Non-pigmented ciliary epithelial cell (primary cell): ENCODE measurements around the gene MEPE.
A peak's percentile ranks its signal among the peaks of the same experiment; 100 is the strongest.

Experiments used
- DNase-seq: peaks from one replicate; pipeline ENCODE4 v3.0.0-alpha.2; 2010; ENCODE audit warnings: low read depth

Gene MEPE, protein sequence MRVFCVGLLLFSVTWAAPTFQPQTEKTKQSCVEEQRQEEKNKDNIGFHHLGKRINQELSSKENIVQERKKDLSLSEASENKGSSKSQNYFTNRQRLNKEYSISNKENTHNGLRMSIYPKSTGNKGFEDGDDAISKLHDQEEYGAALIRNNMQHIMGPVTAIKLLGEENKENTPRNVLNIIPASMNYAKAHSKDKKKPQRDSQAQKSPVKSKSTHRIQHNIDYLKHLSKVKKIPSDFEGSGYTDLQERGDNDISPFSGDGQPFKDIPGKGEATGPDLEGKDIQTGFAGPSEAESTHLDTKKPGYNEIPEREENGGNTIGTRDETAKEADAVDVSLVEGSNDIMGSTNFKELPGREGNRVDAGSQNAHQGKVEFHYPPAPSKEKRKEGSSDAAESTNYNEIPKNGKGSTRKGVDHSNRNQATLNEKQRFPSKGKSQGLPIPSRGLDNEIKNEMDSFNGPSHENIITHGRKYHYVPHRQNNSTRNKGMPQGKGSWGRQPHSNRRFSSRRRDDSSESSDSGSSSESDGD

DNA sequence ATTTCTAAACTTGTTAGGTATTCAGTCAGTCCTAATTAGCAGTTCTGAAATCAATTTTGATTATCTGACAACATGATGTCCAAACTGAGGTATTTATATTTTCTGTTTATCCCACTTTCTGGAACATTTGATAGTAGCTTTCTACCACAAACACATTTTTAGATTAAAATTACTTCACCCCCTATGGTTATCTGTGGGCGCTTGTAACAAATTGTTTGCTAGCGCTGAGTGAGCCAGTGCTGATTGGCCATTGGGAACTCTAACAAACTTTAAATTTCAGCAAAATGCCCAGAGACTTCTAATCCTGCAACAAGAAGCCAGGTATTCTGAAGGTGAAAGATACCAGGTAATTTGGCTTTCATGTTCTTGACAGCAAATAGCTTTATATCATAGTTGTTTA, at the start of gene MEPE:
Gene MEPE, plus strand, starts transcription at position 301 of the 400 bp plus-strand sequence. CDS start 1,746 bp downstream, outside the sequence.
- DNase-seq = no peak

DNA sequence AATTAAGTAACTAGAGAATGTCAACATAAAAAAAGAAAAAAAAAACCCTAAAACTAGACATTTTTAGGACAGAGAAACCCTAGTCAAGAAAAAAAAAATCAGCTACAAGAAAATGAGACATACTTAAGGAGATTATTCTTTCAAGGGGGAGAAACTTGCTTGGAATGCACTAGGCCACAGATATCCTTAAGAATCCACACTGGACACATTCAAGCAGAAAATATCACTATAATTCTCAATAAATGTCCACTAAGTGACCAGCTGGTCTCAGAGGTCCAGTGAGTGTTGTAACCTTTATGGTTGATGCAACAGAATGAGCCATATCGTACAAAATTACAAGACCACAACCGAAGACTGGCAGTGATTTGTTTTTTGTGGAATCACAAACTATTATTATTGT, 49.0 kb upstream of the MEPE start:
- DNase-seq = peak; percentile 13

DNA sequence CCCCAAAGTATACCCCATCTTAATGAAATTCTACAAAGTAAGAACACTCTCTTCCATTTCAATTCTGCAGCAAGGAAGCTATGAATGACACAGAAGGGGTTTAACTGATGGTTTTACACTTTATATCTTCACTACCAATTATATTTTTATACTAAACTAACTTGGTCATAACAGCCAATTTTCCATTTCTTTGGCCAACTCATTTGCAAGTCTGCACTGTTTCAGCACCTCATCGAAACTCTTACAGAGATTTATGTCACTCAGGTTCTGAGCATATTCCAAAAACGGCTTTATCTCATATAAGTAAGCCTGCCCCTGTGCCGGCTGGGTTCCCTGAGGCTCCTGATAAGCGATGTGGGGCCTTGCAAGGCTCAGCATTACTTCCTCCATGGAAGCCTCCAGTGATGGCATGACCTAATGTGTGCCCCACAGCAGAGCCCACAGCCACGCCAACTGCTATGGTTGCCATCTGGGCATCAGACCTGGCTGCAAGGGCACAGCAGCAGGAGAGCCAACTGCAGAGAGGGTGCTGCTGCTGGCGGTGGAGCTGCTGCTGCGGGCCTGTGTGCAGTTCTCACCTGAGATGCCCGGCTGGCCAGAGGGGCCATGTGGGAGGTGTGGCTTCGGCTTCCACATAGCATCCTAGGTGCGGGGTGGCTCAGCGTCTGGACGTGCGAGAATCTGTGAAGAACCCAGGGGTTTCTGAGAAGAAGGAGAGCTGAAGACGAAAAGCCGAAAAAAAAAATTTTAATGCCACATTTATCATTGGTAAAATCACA, 46.8 kb upstream of the MEPE start:
- no peak for DNase-seq

DNA sequence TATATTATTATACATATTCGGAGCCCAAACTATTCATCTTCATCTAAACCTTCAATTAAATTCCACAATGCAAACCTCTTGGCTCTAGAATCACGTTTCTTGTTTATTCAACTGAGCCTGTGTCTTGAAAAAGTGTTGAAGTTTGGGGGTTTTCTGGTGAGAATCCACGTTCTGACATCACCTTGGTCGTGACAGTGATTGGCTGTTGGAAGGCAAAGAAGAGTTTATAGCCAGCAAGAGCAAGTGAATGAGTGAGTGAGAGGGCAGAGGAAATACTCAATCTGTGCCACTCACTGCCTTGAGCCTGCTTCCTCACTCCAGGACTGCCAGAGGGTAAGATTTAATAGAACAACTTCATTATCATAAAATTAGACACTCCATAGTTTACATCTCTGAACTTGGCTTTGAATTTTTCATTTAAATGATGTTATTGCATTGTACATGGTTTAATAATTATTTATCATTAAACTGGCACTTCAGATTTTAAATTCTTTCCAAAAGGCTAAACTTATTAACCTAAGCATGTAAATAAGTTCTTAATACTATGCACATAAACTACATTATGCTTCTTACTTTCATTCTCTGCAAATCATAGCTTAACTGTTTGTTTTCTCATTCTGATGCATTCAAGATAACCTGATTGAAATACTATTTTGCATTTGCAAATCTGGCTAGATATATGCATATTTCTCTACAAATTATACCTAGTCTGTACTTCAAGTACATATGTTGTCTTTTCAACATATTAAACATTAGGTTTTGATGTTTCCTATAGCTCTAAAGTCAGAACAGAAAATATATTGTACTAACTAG, 33.3 kb upstream of the MEPE start, which contains the start of gene IBSP:
Gene IBSP, plus strand, starts transcription at position 254 of the 813 bp plus-strand sequence. CDS start 2,808 bp downstream, outside the sequence.
- DNase-seq = no peak

DNA sequence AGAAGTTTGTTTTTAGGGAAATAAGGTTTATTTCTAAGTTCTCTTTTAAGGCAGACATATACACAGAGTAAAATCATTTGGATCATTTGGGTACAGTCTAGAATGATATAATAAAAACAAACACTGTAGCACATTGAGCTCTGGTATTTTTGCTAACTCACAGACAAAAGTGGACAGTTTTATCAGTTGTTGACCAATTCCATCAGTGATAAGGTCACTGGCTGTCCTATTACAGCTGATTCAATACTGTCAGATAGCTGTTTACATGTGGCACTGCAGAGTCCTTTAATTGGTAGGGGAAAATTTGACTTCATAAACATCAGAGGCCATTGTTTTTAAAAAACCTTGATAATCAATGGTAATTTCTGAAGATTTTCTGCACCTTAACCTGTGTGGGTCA, 29.9 kb upstream of the MEPE start:
- DNase-seq = no peak

DNA sequence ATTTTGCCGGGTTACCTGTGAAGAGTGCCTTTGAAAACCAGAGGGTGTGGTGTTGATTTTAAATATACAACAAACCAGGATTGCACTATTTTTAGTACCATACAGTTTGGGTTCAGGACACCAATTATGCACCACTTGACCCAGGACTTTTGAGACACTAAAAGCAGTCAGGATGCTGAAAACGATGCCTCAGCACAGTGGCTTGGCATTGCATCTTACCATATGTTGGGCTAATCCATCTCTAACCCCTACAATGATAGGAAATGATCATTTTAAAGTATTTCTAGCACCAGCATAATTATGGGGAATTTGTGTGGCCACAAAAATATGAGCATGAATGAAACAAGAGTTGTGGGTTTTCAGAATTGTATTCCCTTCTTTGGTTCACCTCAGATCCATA, 29.3 kb upstream of the MEPE start:
- DNase-seq = no peak

DNA sequence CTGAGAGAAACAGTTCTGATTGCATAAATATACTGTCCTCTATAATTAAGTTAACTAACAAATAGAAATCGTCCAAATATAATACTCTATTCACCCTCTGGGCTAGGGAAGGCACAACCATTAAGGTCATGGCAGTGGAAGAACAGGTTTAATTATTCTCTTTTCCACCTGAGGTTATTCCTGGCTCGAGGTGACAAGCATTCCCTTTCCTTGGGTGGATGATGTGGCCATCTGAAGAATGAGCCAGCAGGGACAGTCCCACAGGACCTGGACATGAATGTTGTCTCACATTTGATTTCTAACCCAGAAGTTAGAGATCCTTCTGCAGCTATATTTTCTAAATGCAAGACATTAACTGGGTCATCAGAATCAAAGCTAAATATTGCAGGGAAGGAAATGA, 27.9 kb upstream of the MEPE start:
- DNase-seq = no peak

DNA sequence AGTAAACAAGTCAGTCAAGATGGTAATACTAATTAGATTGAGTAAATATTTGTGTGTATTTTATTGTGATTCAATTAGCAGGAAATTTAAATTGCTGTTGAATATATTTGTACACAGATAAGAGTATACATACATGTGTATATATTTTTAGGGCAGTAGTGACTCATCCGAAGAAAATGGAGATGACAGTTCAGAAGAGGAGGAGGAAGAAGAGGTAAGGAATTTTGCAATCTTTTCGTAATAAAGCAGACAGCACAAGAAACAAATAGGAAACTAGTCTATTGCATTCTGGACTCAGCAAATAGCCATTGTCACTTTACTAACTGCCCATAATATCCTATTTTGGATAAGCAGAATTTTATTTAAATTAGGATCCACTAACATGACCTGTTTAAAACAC, 26.8 kb upstream of the MEPE start:
- peak; percentile 26 for DNase-seq

DNA sequence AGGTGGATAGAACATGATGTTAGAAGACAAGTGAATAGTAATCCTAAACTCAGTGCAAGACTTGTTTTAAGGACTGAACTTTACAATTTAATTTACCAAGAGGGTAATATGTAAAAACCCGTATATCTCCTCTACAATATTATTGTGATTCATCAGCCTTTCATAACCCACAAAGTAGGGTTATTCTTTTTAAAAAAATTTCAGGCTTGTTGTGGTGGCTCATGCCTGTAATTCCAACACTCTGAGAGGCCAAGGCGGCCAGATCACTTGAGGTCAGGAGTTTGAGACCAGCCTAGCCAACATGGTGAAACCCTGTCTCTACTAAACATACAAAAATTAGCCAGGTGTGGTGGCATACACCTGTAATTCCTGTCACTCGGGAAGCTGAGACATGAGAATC, 26.2 kb upstream of the MEPE start:
- DNase-seq = peak; percentile 31

DNA sequence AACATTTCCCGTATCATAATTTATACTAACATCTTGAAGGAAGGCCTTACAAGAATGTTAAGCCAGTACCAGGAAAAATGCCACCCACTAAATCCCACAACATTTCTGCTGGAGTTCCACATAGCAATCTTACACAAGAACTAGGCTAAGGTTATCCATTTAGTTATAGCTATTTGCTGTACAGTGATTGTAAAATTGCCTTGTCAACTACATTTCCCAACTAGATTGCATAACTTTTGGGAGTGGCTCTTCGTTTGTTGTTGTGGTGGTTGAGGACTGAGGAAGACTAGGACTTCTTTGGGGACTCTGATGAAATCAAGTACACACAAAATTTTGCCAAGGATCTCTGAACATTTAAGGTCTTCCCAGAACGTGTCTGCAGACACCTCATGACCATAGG, 25.4 kb upstream of the MEPE start:
- no peak for DNase-seq

DNA sequence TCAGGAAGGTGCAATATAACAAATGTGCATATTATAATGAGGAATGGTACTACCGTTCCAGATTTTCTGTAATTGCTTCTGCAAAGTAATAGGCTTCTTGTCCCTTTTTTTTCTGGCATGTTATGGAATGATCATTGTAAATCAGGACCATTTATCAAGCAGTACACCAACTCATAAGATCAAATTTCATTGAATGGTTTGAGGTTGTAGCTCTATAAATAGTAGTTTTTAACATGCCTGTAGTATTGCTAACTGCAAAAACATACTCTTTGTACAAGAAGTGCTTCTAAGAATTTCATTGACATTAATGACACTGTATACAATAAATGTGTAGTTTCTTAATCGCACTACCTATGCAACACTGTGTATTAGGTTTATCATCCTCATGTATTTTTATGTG, 20.8 kb upstream of the MEPE start:
- DNase-seq = no peak

DNA sequence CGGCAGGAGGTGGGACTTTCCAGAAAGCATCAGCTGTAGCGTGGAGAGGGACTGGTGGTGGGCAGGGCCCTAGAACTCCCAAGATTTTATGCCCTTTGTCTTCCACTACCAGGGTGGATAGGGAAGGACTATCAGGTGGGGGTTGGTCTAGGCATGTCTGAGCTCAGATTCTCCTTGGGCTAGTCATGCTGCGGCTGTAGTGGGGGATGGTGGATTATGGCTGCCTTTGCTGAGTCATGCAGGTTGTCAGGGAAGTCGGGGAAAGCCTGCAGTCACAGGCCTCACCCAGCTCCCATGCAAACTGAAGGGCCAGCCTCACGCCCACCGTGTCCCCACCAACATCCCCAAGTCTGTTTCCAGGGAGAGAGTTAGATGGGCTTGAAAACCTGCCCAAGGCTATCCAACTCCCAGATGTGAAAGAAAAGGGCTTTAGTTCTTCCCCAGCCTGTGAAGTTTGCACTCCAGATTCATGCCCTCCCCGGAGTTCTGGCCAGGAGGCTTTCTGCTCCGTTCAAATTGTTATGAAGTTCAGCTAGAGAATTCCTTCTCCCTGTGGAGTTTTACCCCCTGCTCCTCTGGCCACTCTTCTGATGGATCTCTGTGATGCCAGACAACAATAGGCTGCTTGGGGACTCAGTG, 13.4 kb upstream of the MEPE start:
- peak; percentile 82 for DNase-seq

DNA sequence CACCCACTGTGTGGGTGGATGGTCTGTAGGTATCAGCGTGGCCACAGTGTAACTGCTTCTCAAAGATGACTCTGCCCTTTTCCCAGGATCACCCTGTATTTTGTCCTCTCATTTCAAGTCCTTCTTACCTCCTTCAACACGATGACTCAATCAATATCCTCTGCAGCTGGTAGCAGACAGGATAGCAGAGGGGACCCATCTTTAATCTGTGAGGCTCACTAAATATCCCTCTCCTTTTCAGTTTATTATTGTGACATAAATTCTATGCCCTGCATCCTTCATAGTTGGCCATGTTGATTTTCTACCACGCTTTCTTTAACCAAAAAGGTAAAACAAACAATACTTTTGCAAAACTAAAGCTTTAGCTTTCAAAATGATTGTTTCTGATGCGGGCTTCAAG, 9.6 kb upstream of the MEPE start:
- no peak for DNase-seq

DNA sequence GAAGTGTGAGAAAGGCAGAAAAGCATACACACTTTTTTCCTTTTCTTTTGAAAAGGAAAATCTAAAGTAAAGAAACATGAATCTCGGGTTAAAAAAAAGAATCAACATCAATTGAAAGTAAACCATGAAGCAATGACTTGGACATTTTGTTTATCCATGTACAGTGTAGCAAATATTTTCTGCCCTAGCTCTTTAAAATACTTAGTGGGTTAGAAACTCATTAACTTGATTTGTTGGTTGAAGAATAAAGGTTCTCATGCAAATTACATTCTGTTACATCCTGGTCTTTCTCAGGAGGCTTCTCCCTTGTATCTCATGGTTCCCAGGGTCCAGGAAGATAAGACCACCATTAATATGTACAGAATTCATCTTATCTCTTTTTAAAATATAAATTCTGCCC, 9.0 kb upstream of the MEPE start:
- DNase-seq = no peak

DNA sequence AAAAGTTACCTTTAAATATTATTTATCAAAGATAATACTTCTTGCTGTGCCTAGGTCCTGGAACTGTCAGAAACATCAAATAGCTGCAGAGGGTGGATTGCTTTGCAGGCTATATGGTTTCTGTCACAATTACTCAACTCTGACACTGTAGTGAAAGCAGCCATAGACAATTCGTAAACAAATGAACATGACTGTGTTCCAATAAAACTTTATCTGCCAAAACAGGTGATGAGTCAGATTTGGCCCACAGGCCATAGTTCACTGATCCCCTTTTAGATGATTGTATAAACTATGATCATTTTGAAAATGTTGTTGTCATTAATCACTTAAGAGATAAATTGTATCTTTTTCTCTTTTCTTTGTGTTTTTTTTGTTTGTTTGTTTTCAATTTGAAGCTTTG, 8.4 kb upstream of the MEPE start:
- DNase-seq = no peak

DNA sequence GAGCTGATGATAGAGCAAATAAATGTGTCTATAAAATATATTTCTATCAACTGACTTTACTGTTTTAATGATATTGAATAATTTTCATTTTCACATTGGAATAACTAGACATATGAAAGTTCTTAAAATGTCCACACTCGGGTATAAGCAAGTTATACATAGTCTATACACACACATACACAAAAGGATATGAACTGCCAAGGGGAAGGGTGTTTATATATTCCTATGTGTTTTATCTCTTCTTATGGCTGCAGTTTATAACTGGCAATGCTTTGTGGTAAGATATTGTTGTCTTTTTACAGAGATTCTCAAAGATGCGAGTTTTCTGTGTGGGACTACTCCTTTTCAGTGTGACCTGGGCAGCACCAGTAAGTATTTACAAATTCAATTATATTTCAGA, 1.6 kb downstream of the MEPE start:
- no peak for DNase-seq

DNA sequence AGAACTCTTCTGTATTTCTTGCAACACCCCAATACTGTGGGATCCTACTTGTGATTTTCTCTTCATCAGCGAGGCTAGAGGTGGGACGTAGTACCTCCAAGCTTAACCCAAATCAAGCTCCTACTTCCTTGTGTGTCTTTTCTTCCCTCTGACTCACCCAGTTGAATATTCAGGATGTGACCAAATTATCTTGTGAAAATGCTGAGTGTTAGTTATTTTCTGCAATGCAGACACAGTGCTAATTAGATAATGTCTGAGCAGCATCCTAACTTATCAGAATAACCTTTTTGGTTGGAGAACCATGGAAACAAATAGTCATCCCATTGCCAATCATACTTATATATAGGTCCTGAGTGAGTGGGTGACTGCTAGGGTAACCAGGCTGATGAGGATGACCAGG, 2.4 kb downstream of the MEPE start:
- no peak for DNase-seq

DNA sequence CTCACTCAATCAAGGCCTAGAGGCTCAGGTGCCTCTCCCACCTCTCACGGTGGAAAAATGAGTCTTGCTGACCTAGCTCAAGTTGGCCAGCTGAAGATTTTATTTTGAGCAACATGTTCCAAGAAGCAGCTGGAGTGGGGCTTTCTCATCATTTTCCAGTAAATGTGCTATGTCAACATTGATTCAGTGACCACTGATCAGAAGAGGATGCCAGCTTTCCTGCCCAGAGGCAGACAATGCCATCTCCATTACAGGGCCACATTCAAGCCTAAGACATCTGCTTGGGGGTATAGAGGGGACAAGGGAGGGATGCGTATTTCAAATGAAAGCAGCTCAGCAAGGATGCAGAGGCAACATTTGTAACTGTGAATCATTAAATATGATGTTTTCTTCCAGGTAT, 3.0 kb downstream of the MEPE start:
- DNase-seq = no peak

DNA sequence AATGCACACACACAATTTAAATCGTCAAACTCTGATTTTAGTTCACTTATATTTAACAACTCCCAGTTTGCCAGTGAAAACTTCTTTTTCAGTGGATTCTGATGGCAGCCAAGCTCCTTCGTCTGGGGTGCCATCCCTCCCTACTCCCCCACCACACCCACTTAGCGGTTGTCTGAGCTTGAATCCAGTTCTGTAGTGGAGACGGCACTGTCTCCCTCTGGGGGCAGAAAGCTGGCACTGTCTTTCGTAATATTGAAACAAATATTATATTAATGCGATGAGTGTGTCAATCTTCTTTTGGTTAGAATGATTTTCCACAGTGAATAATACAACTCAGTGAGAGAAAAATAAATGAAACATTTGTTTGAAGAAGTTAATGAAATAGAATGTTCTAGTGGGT, 5.4 kb downstream of the MEPE start:
- no peak for DNase-seq

DNA sequence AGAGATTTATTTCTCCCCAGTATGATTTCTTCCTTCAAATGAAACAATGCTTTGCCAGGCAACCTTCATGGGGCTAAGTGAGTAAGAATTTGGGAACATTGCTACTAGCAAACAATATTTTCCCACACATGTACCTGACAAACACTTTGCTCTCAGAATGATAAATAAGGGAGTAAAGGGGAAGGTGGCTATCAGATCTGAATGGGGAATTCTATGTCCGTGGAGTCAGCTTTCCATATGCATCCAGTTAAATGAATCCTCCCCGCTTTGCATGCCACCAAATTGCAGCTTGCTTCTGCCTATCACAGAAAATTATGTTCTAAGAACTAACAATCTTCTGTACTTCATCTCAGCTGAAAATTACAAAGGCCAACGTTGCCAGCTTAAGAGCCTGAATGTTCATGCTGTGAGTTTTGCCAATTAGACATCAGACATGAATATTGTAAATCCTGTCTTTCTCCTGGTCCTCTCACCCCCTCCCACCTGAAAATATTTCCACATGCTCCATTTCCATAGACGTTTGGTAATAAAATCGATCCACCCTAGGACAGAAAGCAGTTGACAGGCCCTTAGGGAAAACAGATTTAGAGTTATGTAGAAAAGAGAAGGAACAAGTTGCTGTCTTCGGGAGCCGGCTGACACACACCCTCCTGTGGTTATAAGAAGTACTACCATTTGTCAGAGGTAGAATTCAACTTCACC, 6.3 kb downstream of the MEPE start:
- DNase-seq = no peak

DNA sequence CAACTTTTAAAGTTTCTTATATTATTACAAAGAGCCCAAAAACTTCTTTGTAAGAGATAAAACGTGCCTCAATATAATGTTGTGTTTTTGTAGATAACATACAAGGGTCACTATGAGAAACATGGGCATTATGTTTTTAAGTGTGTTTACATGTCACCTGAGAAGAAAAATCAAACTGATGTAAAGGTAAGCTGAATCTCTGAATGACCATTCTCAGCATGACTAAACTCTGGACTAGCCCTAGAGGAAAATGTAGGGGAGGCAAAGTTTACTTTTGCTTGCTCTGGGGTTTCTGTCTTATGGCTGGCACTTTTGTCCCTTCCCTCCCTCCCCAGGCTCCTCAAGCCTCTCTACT, 6.8 kb downstream of the MEPE start:
- no peak for DNase-seq
